CD14-positive monocyte (primary cell): ENCODE data around the gene RPL28. TPM values are rescaled to one million over a fixed set of nuclear protein-coding genes. Genes with fewer than 3 reads are reported as not detected.

ENCODE experiments used
- DNase-seq, 3 donors: peaks; one replicate each; pipeline ENCODE4 v3.0.0-alpha.2; 2011 to 2022
- H2AFZ ChIP-seq: 2 replicates; pipeline ENCODE4 v1.6.0; 2012; ENCODE audit warnings: mild to moderate bottlenecking, low read depth, low read length, inconsistent platforms; ENCODE audit not compliant: insufficient read depth, poor library complexity, severe bottlenecking
- H3K27ac ChIP-seq, 2 donors: 1 replicate in 1 of 2; 2 replicates in 1 of 2; pipeline ENCODE4 v1.5.1; 2012 to 2013; ENCODE audit warnings: low read length in 2 of 2, control low read depth in 1 of 2, inconsistent platforms in 1 of 2, low read depth in 1 of 2, mild to moderate bottlenecking in 1 of 2
- H3K27me3 ChIP-seq, 2 donors: one replicate each; pipeline versions ENCODE4 v1.6.0 to v1.6.1; 2011 to 2013; ENCODE audit warnings: low read length in 2 of 2; ENCODE audit not compliant: control insufficient read depth in 2 of 2, insufficient read depth in 2 of 2
- H3K36me3 ChIP-seq, 2 donors: replicated peaks in 1 of 2; 1 replicate in 1 of 2; 2 replicates in 1 of 2; pipeline versions ENCODE4 v1.5.1 to v1.6.1; 2012 to 2013; ENCODE audit warnings: low read length in 2 of 2, control low read depth in 1 of 2, inconsistent platforms in 1 of 2, mild to moderate bottlenecking in 1 of 2; ENCODE audit not compliant: insufficient read depth in 2 of 2, control insufficient read depth in 1 of 2
- H3K4me1 ChIP-seq, 2 donors: 1 replicate in 1 of 2; 2 replicates in 1 of 2; pipeline versions ENCODE4 v1.5.1 to v1.6.1; 2012 to 2013; ENCODE audit warnings: low read length in 2 of 2, control low read depth in 1 of 2, inconsistent platforms in 1 of 2, mild to moderate bottlenecking in 1 of 2, moderate library complexity in 1 of 2; ENCODE audit not compliant: insufficient read depth in 2 of 2, control insufficient read depth in 1 of 2
- H3K4me2 ChIP-seq: replicated peaks from 2 replicates; pipeline ENCODE3; 2012; ENCODE audit warnings: low read length, moderate library complexity, mild to moderate bottlenecking; ENCODE audit not compliant: poor library complexity, severe bottlenecking; ENCODE audit errors: extremely low read depth
- H3K4me3 ChIP-seq, 3 experiments: fragments of 200-600 bp in 1 of 3; sonication (generic) in 1 of 3; replicated peaks in 1 of 3; 1 replicate in 2 of 3; 2 replicates in 1 of 3; pipeline ENCODE4 v1.5.1; 2011 to 2013; ENCODE audit warnings: low read length in 3 of 3, mild to moderate bottlenecking in 3 of 3, control low read depth in 2 of 3, low read depth in 2 of 3, inconsistent platforms in 1 of 3, moderate library complexity in 1 of 3
- H3K79me2 ChIP-seq: 2 replicates; pipeline ENCODE4 v1.6.0; 2012; ENCODE audit warnings: mild to moderate bottlenecking, control low read depth, inconsistent platforms, low read length, moderate library complexity; ENCODE audit not compliant: insufficient read depth
- H3K9ac ChIP-seq: 2 replicates; pipeline ENCODE4 v1.6.0; 2017; ENCODE audit warnings: low read length, mild to moderate bottlenecking; ENCODE audit not compliant: insufficient read depth, poor library complexity, severe bottlenecking
- H3K9me3 ChIP-seq, 2 donors: replicated peaks in 1 of 2; 1 replicate in 1 of 2; 2 replicates in 1 of 2; pipeline versions ENCODE4 v1.5.1 to v1.6.1; 2012 to 2013; ENCODE audit warnings: low read length in 2 of 2, control low read depth in 1 of 2; ENCODE audit not compliant: control insufficient read depth in 1 of 2, insufficient read depth in 1 of 2
- H4K20me1 ChIP-seq: 2 replicates; pipeline ENCODE4 v1.6.0; 2012; ENCODE audit warnings: mild to moderate bottlenecking, low read length, control low read depth, moderate library complexity; ENCODE audit not compliant: insufficient read depth
- H3K27ac Mint-ChIP-seq, 7 donors: one replicate each; pipeline ENCODE4 v1.8.0; 2020; ENCODE audit warnings: mild to moderate bottlenecking in 7 of 7, mixed read lengths in 7 of 7, moderate library complexity in 6 of 7, inconsistent platforms in 2 of 7
- H3K27me3 Mint-ChIP-seq, 3 donors: one replicate each; pipeline ENCODE4 v1.8.0; 2021 to 2022; ENCODE audit warnings: low read depth in 3 of 3, mild to moderate bottlenecking in 3 of 3, mixed read lengths in 3 of 3, moderate library complexity in 3 of 3, inconsistent platforms in 1 of 3
- H3K36me3 Mint-ChIP-seq, 2 donors: one replicate each; pipeline ENCODE4 v1.8.0; 2020; ENCODE audit warnings: mixed read lengths in 2 of 2, inconsistent platforms in 1 of 2, mild to moderate bottlenecking in 1 of 2
- H3K4me1 Mint-ChIP-seq: one replicate; pipeline ENCODE4 v1.8.0; 2020; ENCODE audit warnings: mild to moderate bottlenecking, mixed read lengths
- H3K4me3 Mint-ChIP-seq, 2 donors: one replicate each; pipeline ENCODE4 v1.8.0; 2020; ENCODE audit warnings: mild to moderate bottlenecking in 2 of 2, mixed read lengths in 2 of 2, moderate library complexity in 1 of 2
- H3K9me3 Mint-ChIP-seq, 7 donors: one replicate each; pipeline ENCODE4 v1.8.0; 2020 to 2022; ENCODE audit warnings: mixed read lengths in 7 of 7, mild to moderate bottlenecking in 6 of 7, moderate library complexity in 6 of 7, inconsistent platforms in 2 of 7
- WGBS: methylation state at CpG from one replicate; pipeline ENCODE4 v1.1.5; 2013; ENCODE audit warnings: missing lambda C conversion rate; ENCODE audit not compliant: insufficient coverage; 5-methylcytosine and 5-hydroxymethylcytosine counted together
- intact Hi-C, 2 donors: fragments of 100-400 bp; cut with micrococcal nuclease; formaldehyde crosslinking; loops; one replicate each; pipeline versions ENCODE4 v1.15.0 to v1.15.1; 2023
- polyA plus RNA-seq, 3 donors: library from polyadenylated mRNA; depleted of rRNA in 1 of 3; unstranded in 2 of 3; stranded (reverse) in 1 of 3; fragments of 300-500 nt in 2 of 3; fragments of >200 nt in 1 of 3; fragmentation: Illumina TruSeq in 2 of 3; gene quantifications; 1 replicate in 2 of 3; 2 replicates in 1 of 3; pipeline ENCODE4 v1.2.3, GENCODE V29; 2012 to 2021
- TF ChIP-seq, protein P1 (sequence below): fragments of 200-600 bp; IDR thresholded peaks from one replicate; pipeline ENCODE4 v1.8.0; 2022; ENCODE audit warnings: antibody characterized with exemption, mild to moderate bottlenecking

Gene RPL28
- polyA plus RNA-seq, 3 donors, result 199 to 3,862 (median 208) TPM

DNA sequence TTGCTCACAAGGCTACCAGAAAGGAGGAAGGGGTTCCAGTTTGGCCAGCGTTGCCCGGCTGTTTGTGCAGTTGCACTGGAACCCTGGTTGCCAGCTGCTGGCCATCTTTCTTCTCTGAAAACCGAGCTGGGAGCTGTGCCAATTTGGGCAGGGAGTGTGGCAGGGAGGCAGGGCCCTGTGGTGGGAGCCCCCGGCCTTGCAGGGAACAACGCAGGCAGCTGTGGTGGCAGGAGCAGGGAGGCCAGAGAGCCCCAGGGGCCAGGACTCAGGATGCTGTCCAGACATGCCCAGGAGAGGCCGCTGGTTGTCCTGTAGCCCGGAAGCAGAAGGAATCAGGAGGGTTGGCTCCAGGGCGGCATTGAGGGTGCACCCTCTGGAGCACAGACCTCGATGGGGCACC is 41.3 kb upstream of the RPL28 start:
- Mint-ChIP-seq H3K27ac (no peak overlapping the region), H3K36me3 (peaks cover 17 to 29% of the 10 kb centered on the region in 2 donors), H3K4me3 (no peak overlapping the region), H3K4me1 (peaks cover 16% of the 10 kb centered on the region), H3K27me3 (peaks cover under 1 to 2% (median 2%) of the 10 kb centered on the region in 3 donors), H3K9me3 (no peaks in the 10 kb centered on the region)
- TF ChIP-seq, protein P1, sequence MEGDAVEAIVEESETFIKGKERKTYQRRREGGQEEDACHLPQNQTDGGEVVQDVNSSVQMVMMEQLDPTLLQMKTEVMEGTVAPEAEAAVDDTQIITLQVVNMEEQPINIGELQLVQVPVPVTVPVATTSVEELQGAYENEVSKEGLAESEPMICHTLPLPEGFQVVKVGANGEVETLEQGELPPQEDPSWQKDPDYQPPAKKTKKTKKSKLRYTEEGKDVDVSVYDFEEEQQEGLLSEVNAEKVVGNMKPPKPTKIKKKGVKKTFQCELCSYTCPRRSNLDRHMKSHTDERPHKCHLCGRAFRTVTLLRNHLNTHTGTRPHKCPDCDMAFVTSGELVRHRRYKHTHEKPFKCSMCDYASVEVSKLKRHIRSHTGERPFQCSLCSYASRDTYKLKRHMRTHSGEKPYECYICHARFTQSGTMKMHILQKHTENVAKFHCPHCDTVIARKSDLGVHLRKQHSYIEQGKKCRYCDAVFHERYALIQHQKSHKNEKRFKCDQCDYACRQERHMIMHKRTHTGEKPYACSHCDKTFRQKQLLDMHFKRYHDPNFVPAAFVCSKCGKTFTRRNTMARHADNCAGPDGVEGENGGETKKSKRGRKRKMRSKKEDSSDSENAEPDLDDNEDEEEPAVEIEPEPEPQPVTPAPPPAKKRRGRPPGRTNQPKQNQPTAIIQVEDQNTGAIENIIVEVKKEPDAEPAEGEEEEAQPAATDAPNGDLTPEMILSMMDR, result no peak
- peaks cover 12% of the 10 kb centered on the region for H3K79me2 ChIP-seq
- intact Hi-C loops, result loop anchor here in 1 of 2 donors (5.0 kb wide), 1 partner anchor 38 kb away; the partner anchor contains the start of gene TMEM238
- no peak overlapping the region for H2AFZ ChIP-seq
- DNase-seq, result no peak
- WGBS, result 84% methylated on average over 9 of the region's 9 CpGs
- H4K20me1 ChIP-seq, result peaks cover 7% of the 10 kb centered on the region
- no peak overlapping the region for H3K27ac ChIP-seq
- no peaks in the 10 kb centered on the region for H3K9me3 ChIP-seq
- H3K4me3 ChIP-seq, result no peak overlapping the region
- H3K27me3 ChIP-seq, result no peaks in the 10 kb centered on the region
- H3K36me3 ChIP-seq, result peaks cover 11 to 15% of the 10 kb centered on the region in 2 donors
- no peak overlapping the region for H3K4me2 ChIP-seq
- no peak overlapping the region for H3K9ac ChIP-seq
- peaks cover 20 to 23% of the 10 kb centered on the region in 2 donors for H3K4me1 ChIP-seq

DNA sequence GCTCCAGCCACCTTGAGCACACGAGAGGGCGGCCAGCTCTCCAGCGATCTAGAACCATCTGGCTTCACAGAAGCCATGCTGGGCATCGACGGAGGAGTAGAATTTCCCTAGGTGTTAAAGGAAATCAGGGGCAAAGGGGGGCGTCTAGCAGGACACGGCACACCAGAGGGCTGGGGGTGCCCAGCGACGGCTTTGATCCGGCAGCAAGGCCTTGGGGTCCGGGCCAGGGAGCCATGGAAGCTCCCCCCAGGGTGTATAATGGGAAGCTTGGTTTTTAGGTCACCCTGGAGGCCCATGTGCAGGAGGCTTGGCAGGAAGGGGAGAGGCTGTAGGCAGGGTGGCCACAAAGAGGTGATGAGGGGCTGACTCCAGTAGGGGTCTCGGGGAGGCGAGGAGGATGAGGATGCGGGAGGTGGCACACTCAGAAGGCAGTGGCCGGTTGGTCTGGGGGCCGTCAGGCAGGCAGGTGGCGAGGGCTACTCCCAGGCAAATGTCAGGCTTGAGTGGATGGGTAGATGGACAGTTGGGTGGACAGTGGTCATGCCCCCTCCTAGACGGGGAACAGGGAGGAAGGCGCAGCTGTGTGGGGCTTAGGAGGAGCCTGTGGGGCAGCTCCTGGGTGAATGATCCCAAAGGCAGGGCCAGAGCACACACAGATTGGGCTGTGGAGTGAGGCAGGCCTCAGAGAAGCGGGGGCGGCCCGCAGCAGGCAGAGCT is 40.5 kb upstream of the RPL28 start:
- no peak overlapping the region for H3K9ac ChIP-seq
- Mint-ChIP-seq H3K4me3 (no peak overlapping the region), H3K36me3 (peaks cover 17 to 29% of the 10 kb centered on the region in 2 donors), H3K4me1 (peaks cover 13% of the 10 kb centered on the region), H3K9me3 (no peaks in the 10 kb centered on the region), H3K27ac (peak overlapping the region in 2 of 7 donors; percentile 41 to 50), H3K27me3 (peaks cover 0 to 2% (median 2%) of the 10 kb centered on the region in 3 donors)
- intact Hi-C loops, result no loop called here
- H3K27me3 ChIP-seq, result no peaks in the 10 kb centered on the region
- H3K4me2 ChIP-seq, result no peak overlapping the region
- TF ChIP-seq, protein P1, result no peak
- H2AFZ ChIP-seq, result no peak overlapping the region
- H3K36me3 ChIP-seq, result peaks cover 11 to 15% of the 10 kb centered on the region in 2 donors
- peaks cover 9% of the 10 kb centered on the region for H3K79me2 ChIP-seq
- H3K4me3 ChIP-seq, result no peak overlapping the region
- no peaks in the 10 kb centered on the region for H3K9me3 ChIP-seq
- H3K4me1 ChIP-seq, result peaks cover 16 to 19% of the 10 kb centered on the region in 2 donors
- 95% methylated on average over 21 of the region's 22 CpGs for WGBS
- H3K27ac ChIP-seq, result no peak overlapping the region
- peaks cover 7% of the 10 kb centered on the region for H4K20me1 ChIP-seq
- DNase-seq, result no peak
